HG03066 (cell line): ENCODE data around the gene OR6A2.
A peak's percentile ranks its signal among the peaks of the same experiment; 100 is the strongest.
"Not testable (repeated sequence)": the region's sequence is repeated elsewhere in the genome, so short reads cannot be mapped to it uniquely, and the experiment has no call there.

Experiments used
- ATAC-seq: cut with Tn5 transposase; IDR thresholded peaks from one replicate; pipeline ENCODE4 v1.9.1; 2021; ENCODE audit warnings: low read depth; ENCODE audit not compliant: unreplicated experiment

Gene OR6A2

GRCh38 chr11:6799402-6799801, at the start of gene OR6A2:
Gene OR6A2 (minus strand): TSS chr11:6799689. CDS start chr11:6795708, 3,981 bp downstream.
- ATAC-seq: no peak

- no peak for ATAC-seq
Observed at GRCh38 chr11:6845383-6845782, 45.9 kb upstream of the OR6A2 start, which contains the start of gene OR10A5. Gene OR10A5 (plus strand): TSS chr11:6845683. CDS start chr11:6845683, 0 bp downstream.

- ATAC-seq: no peak
Observed at GRCh38 chr11:6844356-6844755, 44.9 kb upstream of the OR6A2 start.

- no peak for ATAC-seq
Observed at GRCh38 chr11:6843670-6844069, 44.2 kb upstream of the OR6A2 start.

- ATAC-seq: no peak
Observed at GRCh38 chr11:6841694-6842093, 42.2 kb upstream of the OR6A2 start.

- no peak for ATAC-seq
Observed at GRCh38 chr11:6834021-6834420, 34.5 kb upstream of the OR6A2 start.

GRCh38 chr11:6833356-6833755, 33.9 kb upstream of the OR6A2 start:
- ATAC-seq: no peak

- no peak for ATAC-seq
Observed at GRCh38 chr11:6828103-6828502, 28.6 kb upstream of the OR6A2 start.

GRCh38 chr11:6825231-6825744, 25.8 kb upstream of the OR6A2 start:
- ATAC-seq: no peak

- no peak for ATAC-seq
Observed at GRCh38 chr11:6824136-6824823, 24.8 kb upstream of the OR6A2 start.

GRCh38 chr11:6818967-6819366, 19.5 kb upstream of the OR6A2 start:
- no peak for ATAC-seq

GRCh38 chr11:6817694-6818093, 18.2 kb upstream of the OR6A2 start:
- no peak for ATAC-seq

- no peak for ATAC-seq
Observed at GRCh38 chr11:6813656-6814055, 14.2 kb upstream of the OR6A2 start.

GRCh38 chr11:6812390-6813005, 13.0 kb upstream of the OR6A2 start:
- peak; percentile 87 for ATAC-seq

- ATAC-seq: not testable (repeated sequence)
Observed at GRCh38 chr11:6801075-6801474, 1.6 kb upstream of the OR6A2 start.

- ATAC-seq: no peak
Observed at GRCh38 chr11:6794639-6795038, 4.8 kb downstream of the OR6A2 start.

- ATAC-seq: no peak
Observed at GRCh38 chr11:6790546-6790945, 8.9 kb downstream of the OR6A2 start.

- no peak for ATAC-seq
Observed at GRCh38 chr11:6782720-6783119, 16.8 kb downstream of the OR6A2 start, which contains the start of gene OR2AG1. Gene OR2AG1 (plus strand): TSS chr11:6783020. CDS start chr11:6785038, 2,018 bp downstream.

GRCh38 chr11:6780829-6781228, 18.7 kb downstream of the OR6A2 start:
- no peak for ATAC-seq

- no peak for ATAC-seq
Observed at GRCh38 chr11:6778518-6778917, 21.0 kb downstream of the OR6A2 start.

GRCh38 chr11:6771926-6772893, 27.3 kb downstream of the OR6A2 start, which contains the start of gene OR2AG2:
Gene OR2AG2 (minus strand): TSS chr11:6771976. CDS start chr11:6768957, 3,019 bp downstream.
- ATAC-seq: peak; percentile 87
